Esophagus muscularis mucosa (tissue), 4 donors: ENCODE data around the gene PDSS2. TPM values are rescaled to one million over a fixed set of nuclear protein-coding genes. Genes with fewer than 3 reads are reported as not detected.

Experiments
- DNase-seq: peaks from one replicate; pipeline ENCODE4 v3.0.0-alpha.2; 2017; ENCODE audit errors: extremely low spot score
- H3K27ac ChIP-seq, 4 donors: fragments of 200-600 bp; sonication (generic); replicated peaks in 1 of 4; 1 replicate in 3 of 4; 2 replicates in 1 of 4; pipeline ENCODE4 v1.5.1; 2016 to 2019; ENCODE audit warnings: mild to moderate bottlenecking in 1 of 4
- H3K27me3 ChIP-seq, 4 donors: fragments of 200-600 bp; sonication (generic); one replicate each; pipeline versions ENCODE4 v1.5.1 to v1.6.0; 2016 to 2019
- H3K36me3 ChIP-seq, 4 donors: fragments of 200-600 bp; sonication (generic); one replicate each; pipeline ENCODE4 v1.5.1; 2016 to 2019
- H3K4me1 ChIP-seq, 4 donors: fragments of 200-600 bp; sonication (generic); one replicate each; pipeline ENCODE4 v1.5.1; 2016 to 2019
- H3K4me3 ChIP-seq, 4 donors: fragments of 200-600 bp; sonication (generic); 1 replicate in 2 of 4; 2 replicates in 2 of 4; pipeline ENCODE4 v1.5.1; 2016 to 2019; ENCODE audit warnings: mild to moderate bottlenecking in 4 of 4, moderate library complexity in 1 of 4
- H3K9me3 ChIP-seq, 4 donors: fragments of 200-600 bp; sonication (generic); 1 replicate in 3 of 4; 2 replicates in 1 of 4; pipeline ENCODE4 v1.5.1; 2016 to 2019
- CTCF ChIP-seq, 3 experiments: fragments of 200-600 bp in 2 of 3; fragments of 450-650 bp in 1 of 3; sonication (generic) in 2 of 3; IDR thresholded peaks; one replicate each; pipeline ENCODE4 v1.5.1; 2017 to 2019; ENCODE audit warnings: antibody characterized with exemption in 3 of 3, mild to moderate bottlenecking in 2 of 3, moderate library complexity in 1 of 3
- EP300 ChIP-seq: sonication (generic); formaldehyde crosslinking; IDR thresholded peaks from one replicate; pipeline ENCODE4 v1.6.1; 2017; ENCODE audit warnings: antibody characterized with exemption
- POLR2A ChIP-seq: fragments of 450-650 bp; IDR thresholded peaks from one replicate; pipeline ENCODE4 v1.6.1; 2017; ENCODE audit warnings: antibody characterized with exemption, moderate library complexity, mild to moderate bottlenecking, low read depth
- POLR2AphosphoS5 ChIP-seq, 2 donors: sonication (generic); formaldehyde crosslinking; IDR thresholded peaks; one replicate each; pipeline ENCODE4 v1.6.1; 2017; ENCODE audit warnings: antibody characterized with exemption in 2 of 2
- WGBS: methylation state at CpG from one replicate; pipeline ENCODE4 v1.1.5; 2018; 5-methylcytosine and 5-hydroxymethylcytosine counted together
- intact Hi-C: fragments of 100-400 bp; cut with DNase I; formaldehyde crosslinking; loops from one replicate; pipeline ENCODE4 v1.15.1; 2023
- total RNA-seq, 4 donors: library from RNA; depleted of rRNA; stranded (reverse); fragments of >200 nt; gene quantifications; one replicate each; pipeline versions ENCODE4 v1.1.0 to v1.2.1, GENCODE V29; 2016

The PDSS2 gene
- total RNA-seq, 4 donors from 2014 or later = 6.6 to 10.8 (median 8.7) TPM

- no peak overlapping the region for H3K27ac ChIP-seq
- WGBS = 100% methylated on average over 1 of the region's 1 CpG
Measured at GRCh38 chr6:107441682-107442081, 17.7 kb downstream of the PDSS2 start.

GRCh38 chr6:107440936-107441335 lies 18.4 kb downstream of the PDSS2 start:
- Histone ChIP-seq H3K4me3 (no peak overlapping the region), H3K36me3 (no peaks in the 10 kb centered on the region), H3K9me3 (no peaks in the 10 kb centered on the region), H3K27ac (no peak overlapping the region), H3K4me1 (no peaks in the 10 kb centered on the region), H3K27me3 (no peaks in the 10 kb centered on the region)
- intact Hi-C loops = no loop called here
- no peak for TF ChIP-seq POLR2AphosphoS5 (IDR thresholded peaks at IDR 0.05)
- no peak for TF ChIP-seq POLR2A
- no peak for TF ChIP-seq CTCF (IDR thresholded peaks at IDR 0.05)
- TF ChIP-seq EP300 = no peak
- DNase-seq = no peak

More at GRCh38 chr6:107441682-107442081, 17.7 kb downstream of the PDSS2 start:
- Histone ChIP-seq H3K27me3 (no peaks in the 10 kb centered on the region), H3K9me3 (no peaks in the 10 kb centered on the region), H3K36me3 (no peaks in the 10 kb centered on the region), H3K4me1 (no peaks in the 10 kb centered on the region), H3K4me3 (no peak overlapping the region)
- no peak for DNase-seq
- intact Hi-C loops = no loop called here
- no peak for TF ChIP-seq EP300
- no peak for TF ChIP-seq CTCF (IDR thresholded peaks at IDR 0.05)
- TF ChIP-seq POLR2A = no peak
- TF ChIP-seq POLR2AphosphoS5 (IDR thresholded peaks at IDR 0.05) = no peak

GRCh38 chr6:107439406-107439805 lies 20.0 kb downstream of the PDSS2 start:
- intact Hi-C loops = no loop called here
- DNase-seq = no peak
- H3K36me3 ChIP-seq = no peaks in the 10 kb centered on the region
- WGBS = 67% methylated on average over 1 of the region's 1 CpG
- H3K27me3 ChIP-seq = no peaks in the 10 kb centered on the region
- TF ChIP-seq POLR2A (no peak), EP300 (no peak), CTCF (IDR thresholded peaks at IDR 0.05) (no peak), POLR2AphosphoS5 (IDR thresholded peaks at IDR 0.05) (no peak)
- no peaks in the 10 kb centered on the region for H3K9me3 ChIP-seq
- no peak overlapping the region for H3K4me3 ChIP-seq
- no peak overlapping the region for H3K27ac ChIP-seq
- H3K4me1 ChIP-seq = no peaks in the 10 kb centered on the region

GRCh38 chr6:107437691-107438090 lies 21.7 kb downstream of the PDSS2 start:
- Histone ChIP-seq H3K27ac (no peak overlapping the region), H3K4me3 (no peak overlapping the region), H3K36me3 (no peaks in the 10 kb centered on the region), H3K4me1 (no peaks in the 10 kb centered on the region), H3K9me3 (no peaks in the 10 kb centered on the region), H3K27me3 (no peaks in the 10 kb centered on the region)
- intact Hi-C loops = no loop called here
- no peak for DNase-seq
- TF ChIP-seq CTCF (IDR thresholded peaks at IDR 0.05) (no peak), EP300 (no peak), POLR2AphosphoS5 (IDR thresholded peaks at IDR 0.05) (no peak), POLR2A (no peak)
- 92% methylated on average over 5 of the region's 5 CpGs for WGBS

GRCh38 chr6:107436881-107437280 lies 22.5 kb downstream of the PDSS2 start:
- TF ChIP-seq EP300 (no peak), CTCF (IDR thresholded peaks at IDR 0.05) (no peak), POLR2A (no peak), POLR2AphosphoS5 (IDR thresholded peaks at IDR 0.05) (no peak)
- 100% methylated on average over 4 of the region's 4 CpGs for WGBS
- no peak overlapping the region for H3K4me3 ChIP-seq
- intact Hi-C loops = no loop called here
- H3K4me1 ChIP-seq = no peaks in the 10 kb centered on the region
- no peak for DNase-seq
- no peaks in the 10 kb centered on the region for H3K36me3 ChIP-seq
- no peak overlapping the region for H3K27ac ChIP-seq
- no peaks in the 10 kb centered on the region for H3K9me3 ChIP-seq
- H3K27me3 ChIP-seq = no peaks in the 10 kb centered on the region
